GM21737 (cell line): ENCODE data around the gene NLRP4.
"Not testable (repeated sequence)": the region's sequence is repeated elsewhere in the genome, so short reads cannot be mapped to it uniquely, and the experiment has no call there.

Experiments
- ATAC-seq: cut with Tn5 transposase; IDR thresholded peaks from one replicate; pipeline ENCODE4 v1.9.1; 2021; ENCODE audit warnings: mild to moderate bottlenecking, moderate library complexity; ENCODE audit not compliant: unreplicated experiment

NLRP4 gene

GRCh38 chr19:55882626-55883025 lies 46.3 kb downstream of the NLRP4 start:
- no peak for ATAC-seq

DNA sequence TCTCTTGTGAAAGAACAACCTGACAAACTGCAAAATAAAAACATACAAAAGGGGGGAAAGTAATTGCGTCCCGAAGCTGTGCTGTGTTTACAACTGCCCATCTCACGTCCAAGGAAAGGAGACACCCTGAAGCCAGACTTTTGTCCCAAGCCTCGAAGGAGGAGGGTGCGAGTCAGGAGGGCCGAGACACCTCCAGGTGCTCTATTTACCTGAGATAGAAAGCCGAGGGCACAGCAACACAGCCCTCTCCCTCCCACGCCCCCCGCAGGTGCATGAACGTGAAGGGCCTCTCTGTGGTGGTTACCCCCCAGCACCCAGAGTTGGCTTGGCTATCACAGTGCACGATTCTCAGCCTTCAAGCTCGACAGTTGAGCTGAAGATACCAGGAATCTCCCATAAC lies 62.6 kb downstream of the NLRP4 start:
- no peak for ATAC-seq

GRCh38 chr19:55901369-55902079 lies 65.2 kb downstream of the NLRP4 start:
- no peak for ATAC-seq

DNA sequence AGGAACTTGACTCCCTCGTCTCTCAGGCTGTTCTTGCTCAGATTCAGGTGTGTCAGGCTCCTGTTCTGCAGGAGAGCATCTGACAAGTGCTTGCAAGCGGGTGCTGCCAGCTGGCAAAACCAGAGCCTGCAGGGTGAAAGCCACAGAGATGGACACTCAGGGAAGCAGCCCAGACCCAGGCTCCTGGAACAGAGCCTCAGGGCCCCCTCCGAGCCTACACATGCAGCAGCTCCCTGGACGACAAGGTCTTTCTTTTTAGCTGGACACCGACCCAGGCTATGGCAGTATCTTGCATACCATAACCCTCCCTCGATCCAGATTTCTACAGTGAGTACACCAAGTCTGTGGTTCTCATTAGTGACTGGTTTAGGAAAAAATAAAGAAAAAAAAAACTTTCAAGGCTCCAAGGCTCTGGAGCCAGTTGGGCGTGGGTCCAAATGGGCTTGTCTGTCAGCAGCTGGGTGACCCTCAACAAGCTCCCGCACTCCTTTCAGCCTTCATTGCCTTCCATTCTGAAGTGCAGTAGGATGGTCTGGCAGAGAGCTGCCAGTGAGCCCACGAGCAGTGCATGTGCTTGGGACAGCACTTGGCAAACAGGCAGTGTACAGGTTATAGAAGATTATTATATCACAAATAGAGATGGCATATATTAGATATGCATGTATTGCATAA lies 65.9 kb downstream of the NLRP4 start:
- ATAC-seq = no peak

- no peak for ATAC-seq
These were observed 70.9 kb downstream of the NLRP4 start for GRCh38 chr19:55907286-55907685.

- no peak for ATAC-seq
These were observed 71.4 kb downstream of the NLRP4 start for GRCh38 chr19:55907746-55908145.

- ATAC-seq = no peak
These were observed 73.5 kb downstream of the NLRP4 start for GRCh38 chr19:55909801-55910200.

- ATAC-seq = no peak
These were observed 76.6 kb downstream of the NLRP4 start for GRCh38 chr19:55912916-55913315.

DNA sequence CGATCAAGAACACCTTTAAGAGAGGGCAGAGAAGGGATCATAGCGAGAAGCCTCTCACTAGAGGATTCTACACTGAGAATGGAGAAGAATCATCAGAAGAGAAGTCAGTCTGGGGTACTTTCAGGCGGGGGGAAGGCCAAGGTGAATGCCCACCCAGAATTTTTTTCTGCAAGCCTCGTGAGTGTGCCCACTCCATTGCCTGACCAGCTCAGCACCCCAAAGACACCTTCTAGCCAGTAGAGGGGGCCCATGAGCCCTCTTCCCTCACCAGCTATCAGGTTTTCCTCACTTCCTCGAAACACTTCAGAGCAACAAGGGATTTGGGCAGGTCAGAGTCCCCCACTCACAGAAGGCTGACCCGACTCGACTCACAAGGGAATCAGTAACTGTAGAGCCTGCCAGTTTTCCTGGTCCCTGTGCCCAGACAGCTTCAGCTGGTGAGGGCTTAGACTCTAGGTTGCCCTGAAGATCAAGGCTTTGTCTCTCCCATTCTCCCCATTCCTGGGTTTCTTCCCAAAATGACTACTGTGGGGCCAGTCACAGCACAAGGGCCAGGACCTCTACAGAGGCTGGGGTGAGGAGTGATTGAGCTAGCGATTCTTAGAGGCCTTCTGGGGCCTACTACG lies 77.4 kb downstream of the NLRP4 start:
- ATAC-seq = no peak

GRCh38 chr19:55923556-55923955 lies 87.2 kb downstream of the NLRP4 start:
- no peak for ATAC-seq

DNA sequence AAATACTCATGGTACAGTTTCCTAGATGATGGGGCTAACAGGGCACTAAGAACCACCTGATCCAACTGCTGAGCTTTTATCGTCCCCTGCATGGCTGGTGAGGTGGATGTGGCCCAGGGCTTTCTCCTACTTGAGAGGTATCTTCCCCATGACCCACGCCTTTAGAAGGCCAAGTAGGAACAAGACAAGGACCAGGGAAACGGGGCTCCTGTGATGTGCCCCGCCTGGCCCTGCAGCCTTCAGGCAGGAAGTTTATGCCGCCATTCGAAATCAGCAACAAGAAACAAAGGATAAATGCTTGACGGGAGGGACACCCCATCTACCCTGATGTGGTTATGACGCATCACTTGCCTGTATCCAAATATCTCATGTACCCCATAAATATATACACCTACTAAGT lies 91.7 kb downstream of the NLRP4 start:
- no peak for ATAC-seq

DNA sequence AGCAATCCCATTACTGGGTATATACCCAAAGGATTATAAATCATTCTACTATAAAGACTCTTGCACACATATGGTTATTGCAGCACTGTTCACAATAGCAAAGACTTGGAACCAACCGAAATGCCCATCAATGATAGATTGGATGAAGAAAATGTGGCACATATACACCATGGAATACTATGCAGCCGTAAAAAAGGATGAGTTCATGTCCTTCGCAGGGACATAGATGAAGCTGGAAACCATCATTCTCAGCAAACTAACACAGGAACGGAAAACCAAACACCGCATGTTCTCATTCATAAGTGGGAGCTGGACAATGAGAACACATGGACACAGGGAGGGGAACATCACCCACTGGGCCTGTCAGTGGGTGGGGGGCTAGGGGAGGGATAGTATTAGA lies 92.9 kb downstream of the NLRP4 start:
- ATAC-seq = not testable (repeated sequence)

DNA sequence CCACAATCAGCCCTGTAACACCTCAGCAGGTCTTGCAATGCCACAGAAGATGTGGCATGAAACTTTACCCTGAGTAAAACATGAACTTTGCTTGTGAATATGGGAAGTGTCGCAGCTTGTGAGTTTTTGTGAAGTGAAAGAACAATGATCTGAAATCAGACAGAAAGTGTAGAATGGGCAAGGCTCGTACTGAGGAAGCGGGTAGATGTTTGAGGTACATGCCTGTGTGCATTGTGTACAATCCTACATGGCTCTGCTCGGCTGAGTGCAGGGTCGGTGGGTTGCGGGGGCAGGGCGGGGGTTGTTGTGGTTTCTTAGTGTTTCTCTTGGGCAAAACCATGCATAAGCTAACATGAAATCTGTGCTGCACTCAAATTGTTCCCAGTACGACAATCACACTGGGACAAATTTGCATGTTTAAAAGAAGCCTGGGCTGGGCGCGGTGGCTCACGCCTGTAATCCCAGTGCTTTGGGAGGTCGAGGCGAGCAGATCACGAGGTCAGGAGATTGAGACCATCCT lies 94.7 kb downstream of the NLRP4 start:
- ATAC-seq = no peak
